KBM-7 (cell line): ENCODE data around the gene SCAMP2.

Experiments used
- DNase-seq: peaks from one replicate; pipeline ENCODE4 v3.0.0-alpha.2; 2015
- in situ Hi-C: fragments of 300-500 bp; cut with MboI; formaldehyde crosslinking; loops from 2 replicates; pipeline ENCODE4 v1.14.3; 2020; ENCODE audit warnings: low sequenced_read_pairs, low pct_unique_long_range_greater_than_20kb, mixed read lengths

Gene SCAMP2

DNA sequence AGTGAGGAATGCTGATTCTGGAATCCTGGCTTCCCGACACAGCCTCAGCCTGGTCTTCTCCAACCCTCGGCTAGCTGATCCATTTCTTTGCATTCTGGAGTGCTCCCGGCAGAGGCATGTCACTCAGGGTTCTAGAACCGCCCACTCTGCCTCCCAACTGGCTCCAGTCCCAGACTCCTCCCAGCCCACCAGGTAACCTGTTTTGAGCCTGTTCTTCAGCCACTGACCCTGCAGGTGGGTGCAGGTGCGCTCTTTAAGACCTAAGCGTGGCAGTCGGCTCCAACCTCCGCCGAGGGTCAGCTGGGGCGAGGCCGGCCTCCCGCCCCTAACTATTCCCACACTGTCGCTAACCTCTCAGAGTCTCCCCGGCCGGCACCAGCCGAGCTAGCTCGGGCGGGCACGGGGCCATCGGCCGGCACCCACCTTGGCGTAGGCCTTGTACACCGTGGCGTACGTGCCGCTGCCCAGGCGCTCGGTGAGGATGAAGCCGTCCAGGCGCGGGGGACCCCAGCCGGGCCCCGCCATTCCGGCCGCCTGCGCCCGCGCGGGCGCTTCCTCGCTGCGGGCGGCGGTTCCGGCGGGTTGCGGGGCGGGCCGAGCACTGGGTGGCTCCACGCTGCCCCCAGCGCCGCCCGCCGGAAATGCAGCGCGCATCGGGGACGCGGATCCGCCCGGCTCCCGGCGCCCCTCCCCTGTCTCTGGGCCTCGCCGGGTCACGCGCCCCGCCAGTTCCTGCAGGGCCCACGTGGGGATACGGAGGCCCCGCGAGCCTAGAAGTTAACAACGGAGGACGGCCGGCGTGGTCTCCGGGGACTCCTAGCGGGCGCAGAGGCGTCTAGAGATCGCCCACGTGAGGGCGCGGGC, 30.4 kb downstream of the SCAMP2 start, which contains the start of gene ULK3:
Gene ULK3 (minus strand): TSS at position 576 of the 864 bp plus-strand sequence. CDS start 51 bp downstream, at position 525.
- peak; percentile 98 for DNase-seq
- in situ Hi-C loops, result no loop called here

DNA sequence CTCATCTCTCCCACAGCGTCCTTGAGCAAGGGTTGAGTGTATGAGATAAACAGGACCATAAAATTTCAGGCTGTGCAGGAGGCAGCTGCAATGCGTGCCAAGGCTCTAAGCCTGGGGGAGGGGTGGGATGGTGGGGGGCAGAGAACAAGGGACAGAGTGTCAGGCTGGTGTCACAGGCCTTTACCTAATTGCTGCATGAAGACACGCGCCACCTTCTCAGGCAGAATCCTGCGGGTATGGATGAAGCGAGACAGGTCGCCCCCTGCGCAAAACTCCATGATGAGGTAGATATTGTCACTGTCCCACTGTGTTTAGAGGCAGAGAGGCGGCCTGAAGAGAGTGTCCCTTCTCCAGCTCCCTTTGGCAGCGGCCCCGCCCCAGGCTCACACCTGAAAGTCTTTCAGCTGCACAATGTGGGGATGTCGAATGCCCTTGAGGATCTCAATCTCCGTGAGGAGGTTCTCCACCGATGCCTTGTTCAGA, 31.2 kb downstream of the SCAMP2 start:
- in situ Hi-C loops, result no loop called here
- no peak for DNase-seq

DNA sequence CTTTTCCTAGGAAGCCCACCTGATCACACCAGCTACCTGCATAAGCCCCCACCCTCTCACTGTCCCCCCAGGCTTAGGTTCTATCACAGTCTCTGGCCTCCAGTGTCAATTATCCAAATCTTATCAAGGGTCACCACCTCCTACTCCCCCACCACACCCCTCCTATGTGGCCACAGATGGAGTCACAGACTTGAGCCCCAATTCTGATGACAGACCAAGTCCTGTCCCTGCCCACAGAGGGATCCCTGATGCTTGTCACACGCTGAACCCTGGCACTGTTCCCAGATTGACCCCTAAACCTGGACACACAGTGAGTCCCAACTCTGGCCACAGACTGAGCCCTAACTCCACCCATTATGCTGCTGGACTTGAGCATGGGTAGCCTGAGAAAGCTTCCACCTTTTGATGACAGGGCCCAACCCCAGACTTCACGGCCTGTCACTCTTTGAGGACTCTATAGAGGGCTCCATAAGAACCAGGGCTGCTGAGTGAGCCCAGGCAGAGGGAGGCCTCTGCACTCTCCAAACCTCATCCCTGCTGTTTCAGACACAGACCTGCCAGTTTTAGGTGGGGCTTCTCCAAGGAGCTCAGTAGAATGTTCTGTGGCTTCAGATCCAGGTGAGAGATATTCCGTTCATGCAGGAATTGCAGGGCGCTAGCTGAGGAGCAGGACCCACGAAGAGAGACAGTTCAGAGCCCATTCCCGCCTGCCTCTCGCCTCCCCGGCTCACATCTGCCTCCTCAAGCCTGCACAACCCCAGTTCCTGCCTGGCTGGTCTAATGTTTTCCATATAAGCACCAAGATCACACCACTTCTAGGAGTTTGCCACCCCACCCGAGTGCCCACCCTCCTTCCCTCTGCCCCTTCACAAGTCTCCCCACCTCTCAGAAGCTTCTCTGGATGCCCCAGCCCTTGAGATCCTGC, 32.1 kb downstream of the SCAMP2 start:
- in situ Hi-C loops, result no loop called here
- no peak for DNase-seq

DNA sequence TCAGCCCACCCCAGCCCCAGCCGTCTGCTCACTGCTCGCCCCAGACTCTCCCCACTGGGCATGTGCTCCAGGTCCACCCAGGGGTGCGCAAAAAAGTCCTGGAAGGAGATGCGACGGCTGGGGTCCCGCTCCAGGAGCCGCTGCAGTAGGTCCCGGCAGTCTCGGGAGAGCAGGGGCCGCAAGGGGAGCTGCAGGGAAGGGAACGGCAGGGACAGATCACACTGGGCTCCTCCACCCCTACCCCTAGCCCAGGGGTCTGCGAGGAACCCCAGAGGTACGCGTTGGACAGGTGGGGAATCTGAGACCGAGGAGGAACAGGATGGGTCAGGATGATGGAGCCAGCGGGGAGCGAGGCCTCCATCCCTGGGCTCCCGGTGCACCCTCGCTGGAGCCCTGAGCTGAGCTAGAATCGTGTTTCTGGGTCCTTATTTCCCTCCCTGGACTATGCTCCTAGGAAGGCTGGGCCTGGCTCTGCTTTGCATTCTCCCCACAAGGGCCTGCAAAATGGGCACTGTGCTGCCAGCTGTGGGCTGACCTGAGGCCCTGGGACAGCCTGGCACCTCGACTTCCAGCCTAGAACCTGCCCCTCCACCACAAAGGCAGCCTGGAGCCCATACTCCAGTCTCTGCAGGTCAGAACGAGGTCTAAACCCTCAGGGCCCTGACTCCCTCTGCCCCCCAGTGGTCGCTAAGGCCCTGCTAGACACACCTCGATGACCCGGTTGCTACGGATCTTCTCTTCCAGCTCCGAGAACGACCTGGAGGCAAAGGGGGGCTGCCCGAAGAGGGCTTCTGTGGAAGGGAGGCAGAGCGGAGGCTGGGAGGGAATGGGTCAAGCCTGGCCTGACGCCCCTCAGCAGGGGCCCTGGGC, 33.4 kb downstream of the SCAMP2 start:
- in situ Hi-C loops, result no loop called here
- no peak for DNase-seq

DNA sequence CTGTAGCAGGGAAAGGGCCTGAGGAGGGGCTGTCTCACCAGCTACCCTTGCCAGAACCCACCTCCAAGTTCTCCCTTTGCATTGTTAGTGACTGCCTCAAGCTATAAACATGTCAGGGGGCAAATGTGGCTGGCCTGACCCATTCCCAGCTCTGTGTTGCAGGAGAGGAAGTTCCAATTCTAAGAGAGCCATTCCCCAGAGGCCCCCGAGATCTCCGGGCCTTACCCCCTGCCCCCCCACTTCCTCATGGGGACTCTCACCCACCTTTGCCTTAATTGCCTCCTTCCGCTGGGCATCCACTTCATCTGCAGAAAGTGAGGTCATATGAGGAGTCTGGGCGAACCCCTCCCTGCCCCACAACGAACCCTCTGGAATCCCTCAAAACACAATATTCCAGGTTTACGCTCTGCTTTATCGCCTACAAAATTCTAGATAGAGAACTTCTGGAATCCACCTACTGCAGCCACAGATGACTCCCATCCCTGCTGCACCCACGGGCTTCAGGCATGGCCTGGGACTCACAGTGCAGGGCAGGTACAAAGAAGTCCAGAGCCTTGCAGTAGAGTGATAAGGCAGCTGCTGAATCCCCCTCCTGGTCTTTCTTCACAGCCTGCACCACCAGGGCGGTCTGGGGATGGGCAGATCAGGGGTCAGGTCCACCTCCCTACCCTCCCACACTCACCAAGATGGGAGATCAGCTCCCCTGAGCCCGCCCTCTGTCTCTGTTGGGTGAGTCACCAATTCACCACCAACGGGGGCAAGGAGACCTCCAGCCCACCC, 34.2 kb downstream of the SCAMP2 start:
- DNase-seq, result no peak
- in situ Hi-C loops, result no loop called here

DNA sequence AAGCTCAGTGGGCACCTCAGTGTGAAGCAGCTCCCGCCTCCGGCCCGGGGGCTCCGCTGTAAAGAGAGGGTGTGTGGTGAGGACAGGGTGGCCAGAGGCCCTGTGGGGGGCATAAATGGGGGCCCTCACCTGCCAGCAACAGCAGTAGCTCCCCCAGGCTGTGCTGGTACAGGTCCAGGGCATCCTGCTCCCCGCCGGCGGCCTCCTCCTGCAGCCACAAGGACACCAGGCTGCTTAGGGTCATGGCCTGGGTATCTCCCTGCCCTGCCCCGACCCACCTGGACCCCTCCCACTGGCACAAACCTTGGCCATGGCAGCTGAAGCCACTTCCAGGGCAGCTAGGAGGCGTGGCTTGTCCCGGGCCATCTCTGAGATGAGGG, 35.0 kb downstream of the SCAMP2 start:
- in situ Hi-C loops, result no loop called here
- no peak for DNase-seq

DNA sequence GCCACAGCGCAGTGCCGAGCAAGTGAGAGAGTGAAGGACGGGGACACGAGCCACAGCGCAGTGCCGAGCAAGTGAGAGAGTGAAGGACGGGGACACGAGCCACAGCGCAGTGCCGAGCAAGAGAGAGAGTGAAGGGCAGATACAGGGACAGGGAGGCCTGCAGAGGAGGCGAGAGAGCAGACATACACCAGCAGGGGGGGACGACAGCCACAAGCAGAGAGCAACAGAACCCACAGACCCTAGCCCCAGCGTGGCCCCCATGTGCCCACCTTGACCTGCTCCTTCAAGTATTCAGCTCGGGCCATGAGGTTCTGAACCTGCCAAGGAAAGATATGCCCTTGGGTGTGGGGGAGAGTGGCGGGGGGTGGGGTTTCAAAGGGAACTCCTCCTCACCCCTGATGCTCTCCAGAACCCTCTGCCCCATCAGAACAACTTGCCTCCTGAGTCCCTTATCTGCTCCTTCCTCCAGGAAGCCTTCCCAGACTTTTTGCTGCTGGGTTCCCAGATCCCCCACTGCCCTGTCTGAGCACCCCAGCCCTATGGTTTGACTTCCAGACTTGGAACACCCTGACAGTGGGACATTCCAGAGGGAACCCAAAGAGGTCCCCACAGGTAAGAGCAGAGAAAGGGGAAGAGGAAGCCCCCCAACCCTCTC, 35.6 kb downstream of the SCAMP2 start:
- in situ Hi-C loops, result no loop called here
- no peak for DNase-seq

DNA sequence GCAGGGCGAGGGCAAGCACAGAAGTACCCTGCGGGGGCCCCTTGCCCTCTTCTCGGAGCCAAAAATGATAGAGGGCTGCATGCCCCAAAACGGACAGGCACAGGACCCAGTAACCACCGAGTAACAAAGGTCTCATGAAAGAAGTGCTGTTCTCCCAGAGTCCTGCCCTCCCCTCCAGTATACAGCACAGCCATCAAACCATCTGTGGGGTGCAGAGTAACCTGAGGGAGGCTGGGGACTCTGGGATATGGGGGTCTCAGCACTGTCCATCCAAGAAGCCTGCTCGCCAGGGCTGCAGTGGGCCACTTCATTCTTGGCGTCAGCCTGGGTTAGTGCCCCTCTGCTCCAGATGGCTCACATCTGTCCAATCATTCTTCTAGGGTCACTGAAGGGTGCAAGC, 36.3 kb downstream of the SCAMP2 start:
- in situ Hi-C loops, result no loop called here
- no peak for DNase-seq

DNA sequence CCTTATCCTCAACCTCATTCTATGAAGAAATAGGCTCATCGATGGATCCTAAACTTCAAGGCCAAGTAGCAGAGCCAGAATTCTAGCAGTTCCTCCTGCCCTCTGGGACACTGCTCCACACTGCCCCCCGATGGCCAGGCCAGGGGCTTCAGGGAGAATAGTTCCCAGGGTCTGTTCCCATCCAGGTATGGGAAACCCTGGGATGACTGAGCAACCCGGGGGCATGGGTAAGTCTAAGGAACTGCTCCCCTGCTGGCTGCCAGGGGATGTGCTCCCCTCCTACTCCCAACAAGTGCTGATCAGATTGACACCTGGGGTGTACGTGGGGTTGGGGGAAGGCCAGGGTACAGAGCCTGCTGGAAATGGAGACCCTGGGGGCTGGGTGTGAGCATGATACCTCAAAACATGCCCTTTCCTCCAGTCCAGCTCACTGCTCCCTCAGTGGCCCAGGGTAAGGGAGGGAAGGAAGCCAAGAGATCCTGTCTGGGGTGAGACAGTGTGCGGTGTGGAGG, 37.8 kb downstream of the SCAMP2 start:
- in situ Hi-C loops, result no loop called here
- DNase-seq, result peak; percentile 79

DNA sequence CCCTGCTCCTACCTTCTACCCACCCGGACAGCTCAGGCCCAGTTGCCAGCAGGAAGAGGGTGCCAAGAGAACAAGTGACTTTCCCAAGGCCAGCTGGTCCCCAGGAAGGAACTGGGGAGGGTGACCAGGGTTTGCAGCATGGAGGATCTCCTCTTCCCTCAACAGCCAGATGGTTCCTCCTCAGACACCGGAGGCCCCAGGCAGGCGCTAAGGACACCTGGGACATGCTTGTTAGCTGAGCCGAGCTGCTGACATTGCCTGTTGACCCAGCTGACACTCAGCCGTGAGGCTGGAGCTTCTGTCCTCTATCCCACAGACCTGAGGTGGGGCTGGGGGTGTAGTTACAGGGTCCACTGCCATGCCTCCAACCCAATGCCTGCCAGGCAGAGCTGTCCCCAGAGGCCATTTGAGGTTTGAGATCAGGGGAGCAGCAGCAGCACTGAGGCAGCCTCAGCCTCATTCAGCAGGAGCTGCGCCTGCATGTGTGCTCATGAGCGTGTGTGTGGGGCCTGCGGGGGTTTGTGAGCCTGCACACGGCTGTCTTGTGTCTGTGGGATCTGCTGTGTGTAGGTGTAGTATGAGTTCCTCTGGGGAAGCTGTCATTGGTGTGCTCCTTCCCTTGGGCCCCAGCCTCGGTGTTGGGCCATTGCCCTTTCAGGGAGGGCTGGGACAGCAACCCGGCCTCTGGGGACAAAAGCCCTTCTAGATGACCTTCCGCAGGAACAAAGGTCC, 39.6 kb downstream of the SCAMP2 start:
- in situ Hi-C loops, result no loop called here
- peak; percentile 52 for DNase-seq

DNA sequence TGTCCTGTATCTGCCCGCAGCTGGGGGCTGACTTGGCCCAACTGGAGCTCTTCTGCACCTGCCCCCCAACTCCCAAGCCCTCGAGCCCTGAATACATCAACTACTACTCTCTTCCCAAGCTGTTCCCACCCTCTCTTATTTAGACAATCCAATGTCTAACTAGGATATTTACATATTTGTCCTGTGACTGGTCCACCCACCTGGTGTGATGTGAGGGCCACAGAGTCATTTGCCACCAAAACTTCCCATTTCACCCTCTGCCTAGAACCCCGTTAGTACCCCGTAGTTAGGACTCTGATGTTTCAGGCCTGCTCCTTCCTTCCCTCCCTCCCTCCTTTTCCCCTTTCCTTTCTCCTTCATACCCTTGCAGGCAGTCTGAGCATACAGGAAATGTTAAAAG, 40.3 kb downstream of the SCAMP2 start:
- DNase-seq, result no peak
- in situ Hi-C loops, result no loop called here

DNA sequence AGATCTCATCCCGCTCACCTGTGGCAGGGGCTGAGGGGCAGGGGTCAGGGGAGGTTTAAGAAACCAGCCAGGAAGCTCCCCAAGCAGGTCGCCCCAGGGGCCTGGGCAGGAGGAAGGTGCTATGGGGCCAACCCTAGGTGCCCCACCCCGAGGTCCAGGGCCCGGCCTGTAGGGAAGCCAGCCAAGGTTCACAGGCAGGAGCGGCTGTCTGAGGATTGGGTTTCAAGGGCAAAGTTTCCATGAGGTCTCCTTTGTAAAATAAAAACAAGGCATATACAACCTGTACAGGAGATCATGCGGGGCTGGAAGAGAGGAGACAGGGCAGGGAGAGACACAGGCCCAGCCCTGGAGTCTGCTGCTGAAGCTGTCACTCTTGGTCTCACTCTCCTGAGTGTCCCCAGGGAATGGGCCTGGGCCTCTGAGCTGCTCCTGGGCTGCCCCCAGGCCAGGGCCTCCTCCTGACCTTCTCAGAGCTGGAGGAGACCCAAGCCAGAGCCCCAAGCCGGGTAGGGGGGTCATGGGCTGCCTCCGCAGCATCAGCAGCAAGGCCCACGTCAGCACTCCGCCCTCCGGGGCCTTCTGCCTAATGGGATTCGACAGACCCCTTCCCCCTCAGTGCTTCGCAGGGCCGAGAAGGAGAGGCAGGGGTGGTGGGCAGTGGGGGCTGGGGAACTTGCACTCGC, 41.2 kb downstream of the SCAMP2 start:
- no peak for DNase-seq
- in situ Hi-C loops, result no loop called here

DNA sequence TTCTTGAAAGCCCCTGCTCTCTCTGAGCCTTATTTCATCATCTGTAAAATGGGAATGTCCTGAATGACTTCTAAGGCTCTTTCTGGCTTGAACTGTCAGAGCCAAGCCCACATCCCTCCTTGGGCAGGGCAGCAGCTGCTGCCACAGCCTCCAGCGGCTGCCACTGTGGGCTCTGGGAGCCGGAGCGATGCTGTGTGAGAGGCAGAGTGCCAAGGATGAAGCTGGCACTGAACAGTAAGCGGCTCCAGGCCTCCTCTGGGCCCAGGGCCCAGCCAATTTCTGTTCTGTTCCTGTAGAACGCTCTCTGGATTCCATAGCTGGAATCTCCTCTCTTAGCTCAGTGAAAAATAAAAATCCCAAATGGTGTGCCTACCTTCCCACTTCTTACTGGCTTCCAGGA, 42.3 kb downstream of the SCAMP2 start:
- DNase-seq, result no peak
- in situ Hi-C loops, result no loop called here

DNA sequence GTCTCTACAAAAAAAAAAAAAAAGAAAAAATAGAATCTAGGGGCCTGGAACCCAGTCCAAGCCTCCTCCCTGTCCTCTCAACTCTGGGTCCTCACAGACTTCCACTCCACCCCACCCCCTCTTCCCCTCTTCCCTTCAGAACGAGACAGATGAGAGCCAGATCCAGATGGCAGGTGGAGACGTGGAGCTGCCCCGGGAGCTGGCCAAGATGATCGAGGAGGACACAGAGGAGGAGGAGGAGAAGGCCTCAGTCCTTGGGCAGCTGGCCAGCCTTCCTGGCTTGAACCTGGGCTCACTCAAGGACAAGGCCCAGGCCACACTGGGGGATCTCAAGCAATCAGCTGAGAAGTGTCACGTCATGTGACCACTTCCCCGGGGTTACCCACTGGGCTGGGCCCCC, 43.2 kb downstream of the SCAMP2 start:
- no peak for DNase-seq
- in situ Hi-C loops, result no loop called here

DNA sequence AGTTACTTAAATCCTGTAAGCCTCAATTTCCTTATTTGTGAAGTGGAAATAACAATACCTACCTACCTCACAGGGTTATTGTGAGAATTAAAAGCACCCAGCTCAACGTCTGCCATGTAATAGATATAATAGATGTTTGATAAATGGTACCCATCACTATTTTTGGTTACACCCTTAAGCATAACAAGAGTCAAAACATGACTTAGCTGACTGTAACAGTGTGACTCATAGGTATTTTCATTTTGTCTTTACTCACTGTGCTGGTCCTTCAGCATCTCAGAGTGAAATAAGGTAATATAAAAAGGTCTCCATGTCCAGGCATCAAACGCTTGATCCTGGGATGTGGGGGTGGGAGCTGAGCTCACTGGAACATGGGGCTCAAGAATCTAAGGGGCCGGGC, 43.7 kb downstream of the SCAMP2 start:
- no peak for DNase-seq

DNA sequence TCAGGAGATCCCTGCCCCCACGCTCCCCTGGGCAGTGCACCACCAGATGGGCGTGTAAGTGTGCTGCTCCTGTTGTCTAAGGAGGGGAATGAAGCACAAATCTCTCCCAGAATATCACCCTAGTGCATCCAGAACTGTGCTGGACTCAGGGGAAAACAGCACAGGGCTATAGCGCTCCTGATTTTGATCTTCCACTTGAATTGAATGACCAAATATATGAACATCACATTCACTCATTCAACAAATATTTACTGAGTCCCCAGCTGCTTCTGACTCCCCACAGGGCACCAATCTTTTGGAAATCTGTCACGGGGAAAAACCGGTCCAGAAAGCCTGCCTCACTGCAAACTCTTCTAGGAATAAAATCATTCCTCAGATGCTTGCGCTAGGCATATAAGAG, 44.3 kb downstream of the SCAMP2 start:
- no peak for DNase-seq
- in situ Hi-C loops, result no loop called here

More for the DNA sequence above, 43.7 kb downstream of the SCAMP2 start:
- in situ Hi-C loops, result no loop called here

DNA sequence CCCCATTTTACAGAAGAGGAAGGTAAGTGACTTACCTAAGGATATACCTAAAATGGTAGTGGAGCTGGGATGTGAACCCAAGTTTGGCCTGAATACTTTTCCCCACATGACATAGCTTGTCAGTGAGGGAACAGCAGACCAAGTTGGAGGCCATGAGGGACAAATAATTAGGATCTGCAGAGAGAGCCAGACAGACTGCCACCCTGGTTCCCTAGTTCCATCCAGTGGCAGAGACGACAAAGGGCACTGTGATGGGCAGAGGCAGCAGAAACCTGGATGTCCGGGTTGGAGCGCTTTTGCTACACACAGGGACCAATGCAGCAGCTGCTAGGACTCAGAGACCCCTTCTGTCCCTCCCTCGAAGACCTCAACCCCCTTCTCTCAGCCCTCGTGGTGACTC, 45.6 kb downstream of the SCAMP2 start:
- in situ Hi-C loops, result no loop called here
- no peak for DNase-seq
